RWPE1 (cell line): ENCODE data around the gene RS1.

Experiments
- CTCF ChIA-PET: fragments of 350-600 bp; sonication (Branson Sonifier 250); formaldehyde crosslinking; extraction: SDS; loops from one replicate; lab custom pipeline; 2021; lab: Yijun Ruan, JAX
- POLR2A ChIA-PET: fragments of 400-600 bp; formaldehyde crosslinking; extraction: SDS; loops from one replicate; lab custom pipeline; 2020; ENCODE audit warnings: antibody characterized with exemption; ENCODE audit not compliant: low non-redundant PET; lab: Yijun Ruan, JAX
- DNase-seq: peaks from one replicate; pipeline ENCODE4 v3.0.0; 2012; ENCODE audit warnings: low spot score
- H3K27ac ChIP-seq: fragments of 450-650 bp; 2 replicates; pipeline ENCODE4 v1.5.1; 2017
- TF ChIP-seq, protein P1 (sequence below): fragments of 450-650 bp; conservative IDR thresholded peaks from 2 replicates; pipeline ENCODE4 v1.5.1; 2017; ENCODE audit warnings: low read depth, mild to moderate bottlenecking

Gene RS1

DNA sequence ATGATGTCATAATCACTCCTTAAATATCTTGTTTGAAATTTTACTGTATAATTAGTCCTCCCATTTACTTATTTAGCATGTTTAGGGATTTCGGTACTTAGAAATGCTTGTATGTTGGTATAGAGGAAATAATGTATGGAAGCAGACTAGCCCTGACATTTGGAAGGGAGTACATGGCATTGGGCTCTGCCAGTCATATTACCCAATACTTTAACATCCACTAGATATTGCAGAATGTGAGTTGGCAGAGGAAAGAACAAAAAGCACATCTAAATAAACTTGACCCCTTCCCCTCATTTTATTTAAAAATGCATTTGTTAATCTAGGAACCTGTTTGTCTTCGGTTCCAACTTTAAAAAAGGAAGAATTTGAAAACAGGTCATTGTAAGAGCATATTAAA lies 77.8 kb downstream of the RS1 start:
- H3K27ac ChIP-seq, result no peak overlapping the region
- POLR2A ChIA-PET, result no interaction called here
- no peak for DNase-seq
- TF ChIP-seq, protein P1, sequence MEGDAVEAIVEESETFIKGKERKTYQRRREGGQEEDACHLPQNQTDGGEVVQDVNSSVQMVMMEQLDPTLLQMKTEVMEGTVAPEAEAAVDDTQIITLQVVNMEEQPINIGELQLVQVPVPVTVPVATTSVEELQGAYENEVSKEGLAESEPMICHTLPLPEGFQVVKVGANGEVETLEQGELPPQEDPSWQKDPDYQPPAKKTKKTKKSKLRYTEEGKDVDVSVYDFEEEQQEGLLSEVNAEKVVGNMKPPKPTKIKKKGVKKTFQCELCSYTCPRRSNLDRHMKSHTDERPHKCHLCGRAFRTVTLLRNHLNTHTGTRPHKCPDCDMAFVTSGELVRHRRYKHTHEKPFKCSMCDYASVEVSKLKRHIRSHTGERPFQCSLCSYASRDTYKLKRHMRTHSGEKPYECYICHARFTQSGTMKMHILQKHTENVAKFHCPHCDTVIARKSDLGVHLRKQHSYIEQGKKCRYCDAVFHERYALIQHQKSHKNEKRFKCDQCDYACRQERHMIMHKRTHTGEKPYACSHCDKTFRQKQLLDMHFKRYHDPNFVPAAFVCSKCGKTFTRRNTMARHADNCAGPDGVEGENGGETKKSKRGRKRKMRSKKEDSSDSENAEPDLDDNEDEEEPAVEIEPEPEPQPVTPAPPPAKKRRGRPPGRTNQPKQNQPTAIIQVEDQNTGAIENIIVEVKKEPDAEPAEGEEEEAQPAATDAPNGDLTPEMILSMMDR, result no peak
- CTCF ChIA-PET, result no interaction called here

DNA sequence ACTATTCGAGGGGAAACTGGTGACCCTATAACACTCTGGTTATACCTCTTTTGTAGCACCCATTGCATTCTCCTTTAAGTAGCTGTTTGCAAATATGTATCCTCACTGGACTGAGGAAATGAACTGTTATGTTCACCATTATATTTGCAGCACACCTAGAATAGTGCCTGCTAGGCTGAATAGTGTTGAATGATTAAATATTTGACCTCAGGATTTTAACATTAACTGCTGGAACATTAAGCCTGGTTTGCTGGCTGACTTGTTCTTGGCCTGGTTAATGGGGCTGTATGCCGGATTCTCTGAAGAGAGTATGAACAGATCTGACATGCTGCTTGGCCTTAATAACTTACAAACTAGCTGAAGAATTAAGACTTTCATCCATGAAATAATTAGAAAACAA lies 80.1 kb downstream of the RS1 start:
- ChIA-PET POLR2A (no interaction called here), CTCF (no interaction called here)
- no peak for DNase-seq
- TF ChIP-seq, protein P1, result no peak
- H3K27ac ChIP-seq, result no peak overlapping the region
